RWPE1 (cell line): Measurements from ENCODE around the gene CHERP.

Experiments
- CTCF ChIA-PET: fragments of 350-600 bp; sonication (Branson Sonifier 250); formaldehyde crosslinking; extraction: SDS; loops from one replicate; lab custom pipeline; 2021; lab: Yijun Ruan, JAX
- POLR2A ChIA-PET: fragments of 400-600 bp; formaldehyde crosslinking; extraction: SDS; loops from one replicate; lab custom pipeline; 2020; ENCODE audit warnings: antibody characterized with exemption; ENCODE audit not compliant: low non-redundant PET; lab: Yijun Ruan, JAX
- DNase-seq: peaks from one replicate; pipeline ENCODE4 v3.0.0; 2012; ENCODE audit warnings: low spot score
- H3K27ac ChIP-seq: fragments of 450-650 bp; 2 replicates; pipeline ENCODE4 v1.5.1; 2017
- TF ChIP-seq, protein P1 (sequence below): fragments of 450-650 bp; conservative IDR thresholded peaks from 2 replicates; pipeline ENCODE4 v1.5.1; 2017; ENCODE audit warnings: low read depth, mild to moderate bottlenecking

The CHERP gene

GRCh38 chr19:16575861-16576689 lies 33.8 kb upstream of the CHERP start:
- H3K27ac ChIP-seq = peak overlapping the region; percentile 36
- DNase-seq = no peak
- POLR2A ChIA-PET = no interaction called here
- TF ChIP-seq, protein P1, sequence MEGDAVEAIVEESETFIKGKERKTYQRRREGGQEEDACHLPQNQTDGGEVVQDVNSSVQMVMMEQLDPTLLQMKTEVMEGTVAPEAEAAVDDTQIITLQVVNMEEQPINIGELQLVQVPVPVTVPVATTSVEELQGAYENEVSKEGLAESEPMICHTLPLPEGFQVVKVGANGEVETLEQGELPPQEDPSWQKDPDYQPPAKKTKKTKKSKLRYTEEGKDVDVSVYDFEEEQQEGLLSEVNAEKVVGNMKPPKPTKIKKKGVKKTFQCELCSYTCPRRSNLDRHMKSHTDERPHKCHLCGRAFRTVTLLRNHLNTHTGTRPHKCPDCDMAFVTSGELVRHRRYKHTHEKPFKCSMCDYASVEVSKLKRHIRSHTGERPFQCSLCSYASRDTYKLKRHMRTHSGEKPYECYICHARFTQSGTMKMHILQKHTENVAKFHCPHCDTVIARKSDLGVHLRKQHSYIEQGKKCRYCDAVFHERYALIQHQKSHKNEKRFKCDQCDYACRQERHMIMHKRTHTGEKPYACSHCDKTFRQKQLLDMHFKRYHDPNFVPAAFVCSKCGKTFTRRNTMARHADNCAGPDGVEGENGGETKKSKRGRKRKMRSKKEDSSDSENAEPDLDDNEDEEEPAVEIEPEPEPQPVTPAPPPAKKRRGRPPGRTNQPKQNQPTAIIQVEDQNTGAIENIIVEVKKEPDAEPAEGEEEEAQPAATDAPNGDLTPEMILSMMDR = no peak
- CTCF ChIA-PET = no interaction called here

GRCh38 chr19:16575282-16575681 lies 33.0 kb upstream of the CHERP start:
- TF ChIP-seq, protein P1 = no peak
- ChIA-PET CTCF (no interaction called here), POLR2A (no interaction called here)
- no peak for DNase-seq
- H3K27ac ChIP-seq = peak overlapping the region; percentile 36

- POLR2A ChIA-PET = no interaction called here
- no peak for DNase-seq
- H3K27ac ChIP-seq = peak overlapping the region; percentile 87
- CTCF ChIA-PET = interaction anchor here (0.6 kb wide), 1 partner anchor 35 kb away, joined by 5 read pairs; no protein-coding TSS in a partner anchor
- TF ChIP-seq, protein P1 = no peak
Observed at GRCh38 chr19:16573925-16574324, 31.7 kb upstream of the CHERP start.

- CTCF ChIA-PET = interaction anchor here (0.6 kb wide), 1 partner anchor 57 kb away, joined by 5 read pairs; no protein-coding TSS in a partner anchor
- POLR2A ChIA-PET = interaction anchor here (0.5 to 0.7 kb wide), 2 partner anchors 55 to 1088 kb away, joined by 3 read pairs; partner anchors contain the start of gene MED26
- TF ChIP-seq, protein P1 = no peak
- no peak for DNase-seq
- peak overlapping the region; percentile 87 for H3K27ac ChIP-seq
Observed at GRCh38 chr19:16573296-16573695, 31.1 kb upstream of the CHERP start.

GRCh38 chr19:16572332-16573211 lies 30.3 kb upstream of the CHERP start, which contains the start of gene SLC35E1:
TSS of gene SLC35E1 (minus strand) at chr19:16572415. CDS start at chr19:16572364, 51 bp downstream.
- ChIA-PET POLR2A (interaction anchor here (0.5 to 0.7 kb wide), 2 partner anchors 56 to 1088 kb away, joined by 3 read pairs; partner anchors contain the start of gene MED26), CTCF (no interaction called here)
- DNase-seq = peak; percentile 99
- H3K27ac ChIP-seq = peak within 1 kb of the TSS; percentile 87
- TF ChIP-seq, protein P1 = no peak

GRCh38 chr19:16571822-16572331 lies 29.6 kb upstream of the CHERP start:
- no peak for DNase-seq
- ChIA-PET POLR2A (no interaction called here), CTCF (no interaction called here)
- peak overlapping the region; percentile 87 for H3K27ac ChIP-seq
- TF ChIP-seq, protein P1 = no peak
